ENCODE results near the gene RECK.
"Not testable (repeated sequence)": the region's sequence is repeated elsewhere in the genome, so short reads cannot be mapped to it uniquely, and the experiment has no call there.

RECK gene

GRCh38 chr9:36086442-36086841 is 49.7 kb downstream of the RECK start:
- TF ChIP-seq, protein P1, sequence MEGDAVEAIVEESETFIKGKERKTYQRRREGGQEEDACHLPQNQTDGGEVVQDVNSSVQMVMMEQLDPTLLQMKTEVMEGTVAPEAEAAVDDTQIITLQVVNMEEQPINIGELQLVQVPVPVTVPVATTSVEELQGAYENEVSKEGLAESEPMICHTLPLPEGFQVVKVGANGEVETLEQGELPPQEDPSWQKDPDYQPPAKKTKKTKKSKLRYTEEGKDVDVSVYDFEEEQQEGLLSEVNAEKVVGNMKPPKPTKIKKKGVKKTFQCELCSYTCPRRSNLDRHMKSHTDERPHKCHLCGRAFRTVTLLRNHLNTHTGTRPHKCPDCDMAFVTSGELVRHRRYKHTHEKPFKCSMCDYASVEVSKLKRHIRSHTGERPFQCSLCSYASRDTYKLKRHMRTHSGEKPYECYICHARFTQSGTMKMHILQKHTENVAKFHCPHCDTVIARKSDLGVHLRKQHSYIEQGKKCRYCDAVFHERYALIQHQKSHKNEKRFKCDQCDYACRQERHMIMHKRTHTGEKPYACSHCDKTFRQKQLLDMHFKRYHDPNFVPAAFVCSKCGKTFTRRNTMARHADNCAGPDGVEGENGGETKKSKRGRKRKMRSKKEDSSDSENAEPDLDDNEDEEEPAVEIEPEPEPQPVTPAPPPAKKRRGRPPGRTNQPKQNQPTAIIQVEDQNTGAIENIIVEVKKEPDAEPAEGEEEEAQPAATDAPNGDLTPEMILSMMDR (IDR thresholded peaks at IDR 0.05; ENCODE audit: poor library complexity, severe bottlenecking) = no peak
- H3K27me3 ChIP-seq (ENCODE audit: insufficient read depth, poor library complexity, severe bottlenecking) = no peaks in the 10 kb centered on the region
- DNase-seq (ENCODE audit: low spot score) = no peak
- H3K36me3 ChIP-seq (ENCODE audit: low read depth) = no peaks in the 10 kb centered on the region
- ATAC-seq (ENCODE audit: low read depth) = no peak
- no peaks in the 10 kb centered on the region for H3K9me3 ChIP-seq (ENCODE audit: severe bottlenecking)
- no peak overlapping the region for H3K4me3 ChIP-seq (ENCODE audit: severe bottlenecking)
- H3K27ac ChIP-seq (ENCODE audit: poor library complexity, severe bottlenecking) = no peak overlapping the region
- peaks cover 6% of the 10 kb centered on the region for H3K4me1 ChIP-seq (ENCODE audit: insufficient read depth, poor library complexity, severe bottlenecking)

- not testable (repeated sequence) for H3K27me3 ChIP-seq (ENCODE audit: insufficient read depth, poor library complexity, severe bottlenecking); ATAC-seq (ENCODE audit: low read depth); DNase-seq (ENCODE audit: low spot score); H3K27ac ChIP-seq (ENCODE audit: poor library complexity, severe bottlenecking); H3K4me3 ChIP-seq (ENCODE audit: severe bottlenecking); H3K9me3 ChIP-seq (ENCODE audit: severe bottlenecking); H3K36me3 ChIP-seq (ENCODE audit: low read depth)
- H3K4me1 ChIP-seq (ENCODE audit: insufficient read depth, poor library complexity, severe bottlenecking) = peaks cover 12% of the 10 kb centered on the region
Observed at GRCh38 chr9:36087054-36087453, 50.3 kb downstream of the RECK start.

GRCh38 chr9:36088020-36088419 is 51.3 kb downstream of the RECK start:
- Histone ChIP-seq H3K27ac (ENCODE audit: poor library complexity, severe bottlenecking) (no peak overlapping the region), H3K4me1 (ENCODE audit: insufficient read depth, poor library complexity, severe bottlenecking) (peaks cover 12% of the 10 kb centered on the region), H3K27me3 (ENCODE audit: insufficient read depth, poor library complexity, severe bottlenecking) (no peaks in the 10 kb centered on the region), H3K9me3 (ENCODE audit: severe bottlenecking) (no peaks in the 10 kb centered on the region), H3K36me3 (ENCODE audit: low read depth) (no peaks in the 10 kb centered on the region), H3K4me3 (ENCODE audit: severe bottlenecking) (no peak overlapping the region)
- ATAC-seq (ENCODE audit: low read depth) = no peak
- DNase-seq (ENCODE audit: low spot score) = no peak
- TF ChIP-seq, protein P1 (IDR thresholded peaks at IDR 0.05; ENCODE audit: poor library complexity, severe bottlenecking) = no peak

DNA sequence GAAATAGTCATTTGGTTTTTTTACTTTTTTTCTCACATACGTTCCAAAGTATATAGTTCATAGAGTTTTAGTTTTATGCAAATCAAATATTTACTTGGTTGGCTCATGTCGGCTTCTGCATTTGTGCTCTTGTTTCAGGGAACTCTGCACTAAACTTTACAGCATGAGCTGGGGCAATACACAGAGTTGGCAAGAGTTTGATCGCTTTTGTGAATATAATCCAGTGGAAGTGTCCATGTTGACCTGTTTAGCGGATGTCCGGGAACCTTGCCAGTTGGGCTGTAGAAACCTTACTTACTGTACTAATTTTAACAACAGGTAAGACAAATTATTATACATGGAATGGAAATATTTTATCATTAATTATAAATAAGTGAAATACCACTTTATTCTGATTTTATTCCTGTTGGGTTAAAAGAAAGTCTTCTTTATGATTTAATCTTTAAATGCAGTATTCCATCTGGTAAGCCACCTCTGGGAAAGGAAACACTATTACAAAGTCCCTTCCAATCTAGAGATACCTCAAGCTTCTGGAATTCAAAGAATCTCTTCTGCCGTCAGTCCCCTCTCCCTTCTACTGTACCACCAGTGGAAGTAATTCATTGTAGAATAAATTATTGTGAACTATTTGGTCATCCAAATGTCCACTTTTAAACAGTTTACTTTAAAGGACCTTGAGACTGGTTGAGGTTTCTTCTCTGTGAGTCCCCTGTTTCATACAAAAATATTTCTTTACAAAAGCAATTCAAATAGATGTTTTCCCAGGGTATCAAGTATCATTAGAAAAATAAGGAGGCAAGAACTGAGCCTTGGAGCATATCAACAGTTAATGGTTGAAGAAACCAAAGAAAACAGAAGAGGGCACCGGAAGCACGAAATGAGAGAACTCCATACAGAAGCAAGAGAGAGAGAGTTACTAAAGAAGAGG is 54.6 kb downstream of the RECK start:
- Histone ChIP-seq H3K27ac (ENCODE audit: poor library complexity, severe bottlenecking) (peak overlapping the region; percentile 37), H3K36me3 (ENCODE audit: low read depth) (no peaks in the 10 kb centered on the region; the same call in 1 of the 2 replicates), H3K4me3 (ENCODE audit: severe bottlenecking) (no peak overlapping the region), H3K27me3 (ENCODE audit: insufficient read depth, poor library complexity, severe bottlenecking) (no peaks in the 10 kb centered on the region), H3K9me3 (ENCODE audit: severe bottlenecking) (no peaks in the 10 kb centered on the region), H3K4me1 (ENCODE audit: insufficient read depth, poor library complexity, severe bottlenecking) (peaks cover 12% of the 10 kb centered on the region)
- DNase-seq (ENCODE audit: low spot score) (no peak), ATAC-seq (ENCODE audit: low read depth) (peak; percentile 63; the same call in 2 of the 3 replicates)
- TF ChIP-seq, protein P1 (IDR thresholded peaks at IDR 0.05; ENCODE audit: poor library complexity, severe bottlenecking) = no peak

- TF ChIP-seq, protein P1 (IDR thresholded peaks at IDR 0.05; ENCODE audit: poor library complexity, severe bottlenecking) = no peak
- no peaks in the 10 kb centered on the region for H3K27me3 ChIP-seq (ENCODE audit: insufficient read depth, poor library complexity, severe bottlenecking)
- DNase-seq (ENCODE audit: low spot score) = no peak
- H3K4me3 ChIP-seq (ENCODE audit: severe bottlenecking) = no peak overlapping the region
- H3K36me3 ChIP-seq (ENCODE audit: low read depth) = no peaks in the 10 kb centered on the region; the same call in 1 of the 2 replicates
- no peaks in the 10 kb centered on the region for H3K9me3 ChIP-seq (ENCODE audit: severe bottlenecking)
- ATAC-seq (ENCODE audit: low read depth) = no peak
- H3K27ac ChIP-seq (ENCODE audit: poor library complexity, severe bottlenecking) = peak overlapping the region; percentile 37
- H3K4me1 ChIP-seq (ENCODE audit: insufficient read depth, poor library complexity, severe bottlenecking) = peaks cover 12% of the 10 kb centered on the region
Observed at GRCh38 chr9:36092014-36092413, 55.3 kb downstream of the RECK start.
